Breast epithelium (tissue), 3 donors: ENCODE data around the gene DYNC1I1.

Experiments used
- CTCF ChIP-seq, 3 donors: fragments of 450-650 bp; IDR thresholded peaks; one replicate each; pipeline ENCODE4 v1.5.1; 2016 to 2017; ENCODE audit warnings: antibody characterized with exemption in 3 of 3, mild to moderate bottlenecking in 3 of 3, moderate library complexity in 3 of 3
- POLR2A ChIP-seq: fragments of 450-650 bp; IDR thresholded peaks from one replicate; pipeline ENCODE4 v1.6.1; 2016; ENCODE audit warnings: antibody characterized with exemption, mild to moderate bottlenecking, moderate library complexity

GRCh38 chr7:95871896-95872295 is 99.5 kb downstream of the DYNC1I1 start:
- TF ChIP-seq POLR2A (no peak), CTCF (IDR thresholded peaks at IDR 0.05) (no peak)
